ENCODE measurements around the gene SORCS2. TPM values are rescaled to one million over a fixed set of nuclear protein-coding genes. Genes with fewer than 3 reads are reported as not detected.

SORCS2 gene
- total and polyA plus RNA-seq, 2 of the 8 experiments (the other 6 are each of a cell fraction or from before 2014, with no cell fraction given) = 0.36 to 1.8 TPM

DNA sequence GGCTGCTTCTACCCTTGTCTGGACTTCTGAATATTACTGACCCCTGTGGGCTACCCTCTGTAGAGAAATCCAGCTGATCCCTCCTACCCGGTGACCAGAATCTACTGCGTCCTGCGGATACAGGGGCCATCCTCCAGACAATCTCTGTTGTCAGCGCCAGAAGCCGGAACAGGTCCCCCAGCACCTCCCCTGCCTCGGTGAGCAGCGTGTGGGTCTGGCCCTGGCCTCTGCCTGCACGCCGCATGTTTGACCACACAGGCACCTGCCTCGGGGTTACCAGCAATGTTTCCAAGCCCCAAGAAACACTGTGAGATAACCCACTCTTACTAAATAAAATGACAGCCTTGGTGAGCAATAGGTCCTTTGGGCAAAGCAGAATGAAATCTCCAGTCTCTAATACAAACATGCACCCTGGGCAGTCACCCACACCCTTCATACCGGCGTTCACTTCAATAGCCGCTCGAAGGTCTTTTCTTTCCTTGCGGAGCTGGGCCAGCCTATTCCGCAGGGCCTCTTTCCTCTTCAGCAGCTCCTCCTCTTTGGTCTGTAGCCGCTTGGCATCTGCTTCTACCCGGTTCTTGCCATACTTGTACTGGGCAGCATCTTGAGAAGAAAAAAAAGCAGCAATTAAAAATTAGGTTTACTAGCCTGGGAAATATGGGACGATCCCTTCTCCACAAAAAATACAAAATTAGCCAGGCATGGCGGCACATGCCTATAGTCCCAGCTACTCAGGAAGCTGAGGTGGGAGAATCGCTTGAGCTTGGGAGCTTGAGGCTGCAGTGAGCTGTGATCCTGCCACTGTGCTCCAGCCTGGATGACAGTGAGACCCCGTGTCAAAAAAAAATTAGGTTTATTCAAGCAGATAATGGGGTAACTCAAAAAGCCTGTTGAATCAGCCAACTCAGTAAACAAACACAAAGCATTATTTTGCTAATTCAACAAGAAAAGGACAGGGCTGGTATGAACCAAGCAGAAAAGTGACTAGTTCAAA is 582.3 kb downstream of the SORCS2 start:
- WGBS, 2 experiments (ENCODE audit: extremely low coverage in 1 of 2, insufficient coverage in 1 of 2, insufficient read length in 1 of 2, insufficient replicate concordance in 2 of 2, low coverage in 1 of 2, low lambda C conversion rate in 2 of 2, missing lambda C conversion rate in 1 of 2) = 93% methylated on average over 22 of the region's 22 CpGs; no CpG with 5 or more reads in 1 of the 2 experiments
- peaks cover 0 to 18% (median 4%) of the 10 kb centered on the region in 4 experiments; a peak in 3 of 8 replicates for H3K36me3 ChIP-seq (ENCODE audit: control insufficient read depth in 2 of 4, insufficient read depth in 4 of 4, low read length in 3 of 4)

More for the DNA sequence above, 582.3 kb downstream of the SORCS2 start:
- H3K56ac ChIP-seq (replicated peaks; ENCODE audit: insufficient read length, low read depth, low read length) = no peak overlapping the region
- H3K23ac ChIP-seq (ENCODE audit: insufficient read length) = no peak overlapping the region
- no peak overlapping the region for H2BK12ac ChIP-seq (ENCODE audit: low read depth, low read length)
- peaks cover 0 to 2% of the 10 kb centered on the region in 2 experiments for H4K20me1 ChIP-seq (replicated peaks in 1 of 2; ENCODE audit: control insufficient read depth in 1 of 2, insufficient read depth in 2 of 2, low read length in 2 of 2)
- H3K4me3 ChIP-seq (ENCODE audit: extremely low read depth in 1 of 4, insufficient read depth in 2 of 4, low read depth in 3 of 4, low read length in 4 of 4) = no peak overlapping the region
- H3K27ac ChIP-seq (ENCODE audit: low read depth, low read length) = no peak overlapping the region
- no peak for TF ChIP-seq HDAC2 (IDR thresholded peaks at IDR 0.05; ENCODE audit: borderline replicate concordance in 1 of 2, low read depth in 2 of 2, low read length in 2 of 2)
- TF ChIP-seq CHD2 (IDR thresholded peaks at IDR 0.05; ENCODE audit: low read length) = no peak
- no peak for TF ChIP-seq ASH2L (IDR thresholded peaks at IDR 0.05; ENCODE audit: low read length)
- TF ChIP-seq YY1 (IDR thresholded peaks at IDR 0.05; ENCODE audit: low read depth, low read length) = no peak
- TF ChIP-seq TAF1 (IDR thresholded peaks at IDR 0.05; ENCODE audit: low read depth, low read length) = no peak
- no peak for TF ChIP-seq SP4 (IDR thresholded peaks at IDR 0.05; ENCODE audit: low read length)
- no peak for TF ChIP-seq TEAD4 (IDR thresholded peaks at IDR 0.05; ENCODE audit: low read depth, low read length)
- TF ChIP-seq CREB1 (IDR thresholded peaks at IDR 0.05) = no peak
- no peak for TF ChIP-seq EGR1 (IDR thresholded peaks at IDR 0.05; ENCODE audit: borderline replicate concordance, low read depth, low read length)
- no peak for TF ChIP-seq JUND (IDR thresholded peaks at IDR 0.05; ENCODE audit: low read length)
- no peak for TF ChIP-seq RXRA (IDR thresholded peaks at IDR 0.05; ENCODE audit: insufficient read depth, low read depth, low read length)
- H3K9ac ChIP-seq (replicated peaks in 1 of 4; ENCODE audit: extremely low read depth in 1 of 4, low read depth in 3 of 4, low read length in 3 of 4) = no peak overlapping the region
- H3K79me2 ChIP-seq (ENCODE audit: control insufficient read depth in 1 of 2, insufficient read depth in 2 of 2, low read length in 2 of 2) = no peaks in the 10 kb centered on the region
- H4K91ac ChIP-seq (replicated peaks; ENCODE audit: insufficient read length, low read length) = no peak overlapping the region
- FAIRE-seq (no peak), DNase-seq (ENCODE audit: low read depth in 1 of 2, low spot score in 2 of 2) (no peak)
- no peaks in the 10 kb centered on the region; the same call in 1 of the 2 replicates for H3K79me1 ChIP-seq (ENCODE audit: low read depth, low read length)
- H4K8ac ChIP-seq (ENCODE audit: extremely low read depth, insufficient read depth, low read length) = peak overlapping the region; percentile 28; the same call in 1 of the 2 replicates
- no peak overlapping the region for H3K4me2 ChIP-seq (ENCODE audit: insufficient read depth in 1 of 2, low read depth in 2 of 2, low read length in 2 of 2)
- peaks cover 0 to 6% (median 1%) of the 10 kb centered on the region in 4 experiments; a peak in 4 of 7 replicates for H3K4me1 ChIP-seq (replicated peaks in 1 of 4; ENCODE audit: control insufficient read depth in 3 of 4, insufficient read depth in 4 of 4, low read length in 3 of 4)
- POLR2A ChIA-PET (ENCODE audit: partially characterized antibody) = no interaction called here
- CTCF ChIA-PET (ENCODE audit: partially characterized antibody) = interaction anchor here (0.7 to 4.0 kb wide), 5 partner anchors 13 to 269 kb away, joined by 3 to 23 read pairs (median 3); no protein-coding TSS in a partner anchor
- no peak overlapping the region for H2AK5ac ChIP-seq (ENCODE audit: low read depth, low read length)
- H2BK20ac ChIP-seq (ENCODE audit: low read length) = no peak overlapping the region
- H2BK5ac ChIP-seq (ENCODE audit: low read depth, low read length) = no peak overlapping the region; the same call in 1 of the 2 replicates
- H3K4ac ChIP-seq (replicated peaks; ENCODE audit: insufficient read length, low read depth, low read length) = no peak overlapping the region
- no peak overlapping the region; the same call in 1 of the 2 replicates for H3K18ac ChIP-seq (ENCODE audit: extremely low read depth, low read length)
- no peaks in the 10 kb centered on the region for H3K9me3 ChIP-seq (ENCODE audit: insufficient read depth in 2 of 2, low read depth in 1 of 2, low read length in 1 of 2)
- H2BK15ac ChIP-seq (ENCODE audit: low read length) = no peak overlapping the region
- no peaks in the 10 kb centered on the region for H3K27me3 ChIP-seq (replicated peaks in 1 of 4; ENCODE audit: control insufficient read depth in 3 of 4, extremely low read depth in 1 of 4, insufficient read depth in 3 of 4, low read length in 3 of 4)
- no peaks in the 10 kb centered on the region for H3K23me2 ChIP-seq (ENCODE audit: low read depth, low read length)
- H4K5ac ChIP-seq (ENCODE audit: insufficient read length, low read depth, low read length) = no peak overlapping the region
- H2AFZ ChIP-seq (ENCODE audit: low read length) = no peak overlapping the region
- no peak overlapping the region for H2BK120ac ChIP-seq (replicated peaks; ENCODE audit: low read depth, low read length)
- H3K14ac ChIP-seq (ENCODE audit: insufficient read length) = no peak overlapping the region
